HG03095 (cell line): ENCODE measurements around the gene SURF1.
"Not testable (repeated sequence)": the region's sequence is repeated elsewhere in the genome, so short reads cannot be mapped to it uniquely, and the experiment has no call there.

Experiments
- ATAC-seq: cut with Tn5 transposase; IDR thresholded peaks from one replicate; pipeline ENCODE4 v1.9.1; 2021; ENCODE audit warnings: moderate library complexity; ENCODE audit not compliant: unreplicated experiment

SURF1 gene

GRCh38 chr9:133346021-133346785 lies 10.1 kb downstream of the SURF1 start:
- no peak for ATAC-seq

DNA sequence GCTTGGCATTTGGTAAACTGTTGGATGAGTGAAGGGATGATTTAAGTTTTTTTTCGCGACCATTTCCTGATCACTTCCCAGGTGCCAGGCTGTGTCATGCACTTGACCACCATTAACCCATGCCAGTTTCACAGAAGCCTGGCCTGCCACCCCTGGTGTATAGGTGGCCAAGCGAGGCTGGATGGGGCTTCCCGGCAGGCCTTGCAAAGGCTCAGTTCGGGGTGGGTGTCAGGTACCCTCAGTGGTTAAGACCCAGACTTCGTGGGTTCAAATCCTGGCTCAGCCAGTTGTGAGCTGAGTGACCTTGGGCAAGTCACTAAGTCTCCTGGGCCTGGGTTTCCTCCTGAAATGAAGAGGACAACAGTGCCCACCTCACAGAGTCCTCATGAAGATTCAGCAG lies 10.7 kb downstream of the SURF1 start:
- ATAC-seq: no peak

DNA sequence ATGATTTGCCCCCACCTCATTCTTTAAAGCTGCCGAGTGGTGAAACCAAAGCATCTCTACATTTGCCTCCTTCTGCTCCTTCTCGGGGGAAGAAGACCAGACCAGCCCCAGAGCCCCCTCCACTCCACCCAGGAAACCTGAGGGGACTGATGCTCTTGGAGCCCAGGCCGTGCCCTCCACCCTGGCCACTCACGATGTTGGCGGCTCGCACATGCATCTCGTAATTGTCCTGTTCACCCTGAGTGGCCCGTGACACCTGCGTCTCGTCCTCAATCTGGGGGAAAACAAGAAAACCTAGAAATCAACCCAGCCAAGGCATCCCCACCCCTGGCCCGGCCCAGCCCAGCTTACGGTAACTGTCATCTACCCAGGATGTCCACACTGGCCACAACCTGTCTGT lies 11.3 kb downstream of the SURF1 start:
- no peak for ATAC-seq

GRCh38 chr9:133344071-133344470 lies 12.2 kb downstream of the SURF1 start:
- ATAC-seq: no peak

GRCh38 chr9:133342570-133342969 lies 13.7 kb downstream of the SURF1 start:
- no peak for ATAC-seq

GRCh38 chr9:133342069-133342406 lies 14.2 kb downstream of the SURF1 start:
- no peak for ATAC-seq

DNA sequence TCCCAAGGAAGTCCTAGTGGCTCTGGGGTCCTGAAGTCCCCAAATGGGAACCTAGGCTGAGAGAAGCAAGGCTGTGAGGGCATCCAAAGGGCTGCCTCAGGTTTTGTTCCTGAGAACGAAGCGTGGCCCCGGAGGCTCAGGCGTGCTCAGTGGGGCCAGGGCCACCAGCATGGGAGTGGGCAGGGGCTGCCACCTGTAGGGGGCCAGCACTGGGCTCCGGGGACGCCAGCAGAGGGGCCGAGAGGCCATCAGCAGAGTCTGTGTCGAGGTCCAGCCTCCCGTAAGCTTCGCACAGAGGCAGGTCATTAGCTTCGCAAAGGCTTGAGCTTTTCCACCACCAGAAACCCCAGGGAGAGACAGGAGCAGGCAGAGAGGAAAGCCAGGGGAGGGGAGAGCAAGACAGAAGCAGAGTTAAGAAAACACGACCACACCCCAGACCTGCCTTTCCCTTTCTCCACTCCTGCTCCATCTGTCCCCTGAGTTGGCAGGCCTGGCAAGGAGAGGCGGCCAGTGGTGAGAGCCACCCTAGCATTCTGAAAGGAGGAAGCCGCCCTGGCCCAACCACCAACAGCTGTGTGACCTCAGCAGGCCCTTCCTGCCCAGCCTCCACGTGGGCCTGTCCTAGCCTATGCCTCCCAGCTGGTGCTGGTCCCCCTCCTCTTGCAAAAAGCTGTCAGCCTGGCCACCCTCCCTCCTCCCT lies 14.8 kb downstream of the SURF1 start:
- no peak for ATAC-seq

DNA sequence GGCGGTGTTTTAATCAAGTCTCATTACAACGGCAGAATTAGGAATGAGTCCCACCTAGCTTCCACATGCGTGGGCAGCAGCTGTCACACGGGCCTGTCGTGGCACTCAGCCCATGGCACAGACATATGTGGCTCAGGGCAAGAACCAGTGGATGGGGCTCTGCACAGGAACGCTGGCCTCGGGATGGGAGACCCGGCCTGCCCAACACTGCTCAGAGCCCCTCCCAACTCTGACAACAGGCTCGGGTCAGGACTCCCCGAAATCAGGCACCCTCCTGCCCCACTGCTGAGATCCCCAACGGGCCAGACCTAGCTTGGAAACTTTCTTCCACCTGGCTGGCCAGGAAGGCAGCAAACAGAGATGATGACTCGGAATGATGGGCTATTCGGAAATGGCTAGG lies 15.4 kb downstream of the SURF1 start:
- no peak for ATAC-seq

DNA sequence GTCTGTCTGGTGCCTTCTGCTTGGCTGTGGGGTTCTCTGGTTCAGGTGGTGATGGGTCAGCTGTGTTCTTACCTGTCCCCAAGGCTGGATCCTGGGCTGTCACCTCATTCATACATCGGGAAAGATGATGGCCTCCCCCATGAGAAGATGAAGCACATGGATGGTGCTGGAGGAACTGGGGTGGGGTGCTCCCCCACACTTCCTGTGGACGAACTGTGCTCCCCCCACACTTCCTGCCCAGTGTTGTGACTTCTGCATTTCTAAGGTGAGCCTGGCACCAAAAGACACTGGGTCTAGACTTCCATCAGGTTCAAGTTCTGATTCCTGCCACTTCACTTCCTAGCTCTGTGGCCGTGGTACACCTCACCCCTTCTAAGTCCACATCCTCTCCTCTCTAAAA lies 16.0 kb downstream of the SURF1 start:
- ATAC-seq: no peak

GRCh38 chr9:133339641-133340040 lies 16.6 kb downstream of the SURF1 start:
- ATAC-seq: no peak

GRCh38 chr9:133335924-133336811 lies 20.1 kb downstream of the SURF1 start, which contains the start of gene SURF6:
Gene SURF6, minus strand, starts transcription at chr9:133336188. Its CDS starts 56 bp downstream, at chr9:133336132.
- ATAC-seq: peak; percentile 67

- ATAC-seq: not testable (repeated sequence)
These were observed 21.4 kb downstream of the SURF1 start for GRCh38 chr9:133334888-133335287.

DNA sequence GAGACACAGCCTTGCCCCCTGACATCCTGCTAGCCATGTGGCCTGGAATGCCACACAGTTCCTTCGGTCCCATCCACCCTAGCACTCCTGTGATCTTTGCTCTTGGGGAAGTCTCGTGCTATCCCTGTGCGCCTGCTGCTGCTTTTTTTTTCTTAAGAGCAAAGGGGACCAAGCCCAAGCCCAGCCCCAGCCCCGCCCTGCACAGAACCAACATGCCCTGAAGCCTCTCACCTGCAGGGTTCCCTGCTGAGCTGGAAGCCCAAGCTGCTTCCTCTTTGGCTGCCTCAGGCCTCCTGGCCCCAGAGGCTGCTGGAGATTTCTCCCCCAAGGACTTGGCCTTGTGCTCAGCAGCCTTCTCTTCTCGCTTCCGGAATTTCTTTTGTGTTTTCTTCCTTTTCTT lies 22.1 kb downstream of the SURF1 start:
- no peak for ATAC-seq

- no peak for ATAC-seq
These were observed 22.7 kb downstream of the SURF1 start for GRCh38 chr9:133333566-133333965.

DNA sequence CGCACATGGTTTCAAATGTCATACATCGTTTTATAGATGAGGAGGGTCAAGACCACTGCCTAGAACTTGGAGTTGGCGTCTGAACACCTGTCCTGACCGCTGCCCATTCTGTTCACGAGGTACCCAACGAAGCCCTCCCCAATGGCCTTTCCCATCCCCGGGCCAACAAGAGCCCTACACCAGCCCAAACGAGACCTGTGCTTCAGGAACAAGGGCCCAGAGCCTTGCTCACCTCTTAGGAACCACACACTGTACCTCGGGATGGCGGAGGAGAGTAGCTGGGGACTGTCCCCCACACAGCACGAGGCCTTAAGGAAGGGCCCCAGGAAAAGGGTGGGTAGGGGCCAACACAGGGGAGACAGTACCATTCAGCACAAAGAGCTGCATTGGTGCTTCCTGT lies 23.3 kb downstream of the SURF1 start:
- ATAC-seq: no peak

GRCh38 chr9:133332381-133332730 lies 23.9 kb downstream of the SURF1 start:
- ATAC-seq: no peak

DNA sequence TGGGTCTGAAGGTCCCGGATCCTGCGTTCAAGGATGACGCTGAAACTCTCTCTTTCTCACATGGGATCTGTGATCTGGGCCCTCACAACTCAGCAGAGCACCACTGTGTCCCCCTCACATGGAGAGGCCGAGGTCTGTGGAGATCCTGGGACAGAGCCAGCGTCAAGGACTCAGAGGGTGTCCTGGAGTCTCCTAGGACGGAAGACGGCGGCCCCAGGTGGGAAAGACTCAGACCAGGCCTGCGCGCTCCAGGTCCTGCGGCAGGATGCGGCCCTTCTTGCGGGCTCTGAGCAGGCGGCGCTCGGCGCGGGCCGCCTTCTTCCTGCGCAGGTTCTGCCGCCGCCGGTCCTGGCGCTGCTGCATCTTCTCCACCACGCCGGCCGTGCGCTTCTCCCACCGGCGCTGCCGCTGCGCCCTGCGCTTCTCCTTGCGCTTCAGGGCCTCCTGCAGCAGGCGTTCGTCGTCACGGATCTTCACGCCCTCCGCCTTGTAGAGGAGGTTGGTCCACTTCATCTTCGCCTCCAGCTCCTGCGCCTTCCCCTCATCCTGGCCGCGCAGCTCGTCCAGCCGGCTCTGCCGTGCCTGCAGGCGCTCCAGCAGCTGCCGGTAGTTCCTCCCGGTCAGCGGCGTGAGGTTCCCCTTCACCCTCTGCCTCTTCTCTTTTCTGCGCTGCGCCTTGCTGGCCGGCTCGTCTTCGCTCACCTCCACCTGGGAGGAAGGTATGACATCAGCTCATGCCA lies 24.5 kb downstream of the SURF1 start:
- no peak for ATAC-seq

DNA sequence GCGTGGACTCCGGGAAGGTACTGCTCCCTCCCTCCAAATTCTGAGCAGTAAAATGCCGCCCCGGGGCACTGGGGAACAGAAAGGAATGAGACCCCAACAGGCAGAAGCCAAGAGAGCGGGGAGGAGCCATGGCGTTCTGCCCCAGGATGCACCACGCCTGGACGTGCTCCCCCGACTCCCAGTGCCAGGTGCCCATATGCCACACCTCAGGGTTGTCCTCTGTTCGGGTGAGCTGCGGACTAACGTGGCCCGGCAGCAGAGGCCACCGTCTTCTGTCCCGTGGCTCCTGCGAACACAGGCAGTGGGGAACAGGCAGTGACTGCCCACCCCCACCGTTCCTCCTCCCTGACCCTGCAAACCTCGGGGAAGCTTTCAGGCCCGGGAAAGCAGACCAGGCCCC lies 25.1 kb downstream of the SURF1 start:
- ATAC-seq: no peak

DNA sequence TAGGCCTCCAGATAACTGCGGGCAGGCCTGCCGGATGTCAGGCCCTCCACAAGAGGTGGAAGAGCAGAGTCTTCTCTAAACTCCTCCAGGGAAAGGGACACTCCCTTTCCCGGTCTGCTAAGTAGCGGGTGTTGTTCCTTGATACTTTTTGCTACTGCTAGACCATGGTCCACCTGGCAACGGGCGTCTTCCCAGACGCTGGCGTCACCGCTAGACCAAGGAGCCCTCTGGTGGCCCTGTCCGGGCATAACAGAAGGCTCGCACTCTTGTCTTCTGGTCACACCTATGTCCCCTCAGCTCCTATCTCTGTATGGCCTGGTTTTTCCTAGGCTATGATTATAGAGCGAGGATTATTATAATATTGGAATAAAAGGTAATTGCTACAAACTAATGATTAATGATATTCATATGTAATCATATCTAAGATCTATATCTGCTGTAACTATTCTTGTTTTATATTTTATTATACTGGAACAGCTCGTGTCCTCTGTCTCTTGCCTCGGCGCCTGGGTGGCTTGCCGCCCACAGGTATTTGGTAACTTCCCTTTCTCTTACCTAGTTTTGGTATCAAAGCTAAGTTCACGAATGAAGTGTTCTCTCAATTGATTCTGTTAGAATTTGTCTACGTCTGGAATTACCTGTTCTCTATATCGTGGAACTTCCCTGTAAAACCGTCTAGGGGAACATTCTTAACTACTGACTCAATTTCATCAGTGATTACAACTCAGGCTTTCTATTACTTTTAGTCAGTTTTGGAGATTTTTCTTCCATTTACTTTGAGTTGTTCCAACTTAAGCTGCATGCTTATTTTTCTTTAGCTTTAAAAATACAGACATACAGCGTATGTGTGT lies 26.8 kb downstream of the SURF1 start:
- not testable (repeated sequence) for ATAC-seq

GRCh38 chr9:133327834-133328484 lies 28.3 kb downstream of the SURF1 start:
- ATAC-seq: no peak
